SU-DHL-6 (cell line): ENCODE results near the gene TMED8.

ENCODE experiments used
- H2AFZ ChIP-seq: fragments of 200-600 bp; sonication (generic); 2 replicates; pipeline ENCODE4 v1.6.1; 2014; ENCODE audit warnings: low read depth, mild to moderate bottlenecking, moderate library complexity, mixed read lengths, antibody characterized with exemption, low read length; ENCODE audit not compliant: severe bottlenecking
- H3F3A ChIP-seq: fragments of 200-600 bp; shearing (Covaris generic); 2 replicates; pipeline ENCODE4 v1.6.0; 2016; ENCODE audit warnings: antibody characterized with exemption, mild to moderate bottlenecking; ENCODE audit not compliant: insufficient read depth
- H3K27ac ChIP-seq: fragments of 200-600 bp; sonication (generic); 2 replicates; pipeline ENCODE4 v1.5.1; 2016; ENCODE audit warnings: low read depth, mild to moderate bottlenecking, low read length, moderate library complexity, mixed read lengths
- H3K27me3 ChIP-seq: fragments of 200-600 bp; sonication (generic), shearing (Covaris generic); 2 replicates; pipeline ENCODE4 v1.6.0; 2014; ENCODE audit warnings: mild to moderate bottlenecking, low read length
- H3K36me3 ChIP-seq: fragments of 200-600 bp; sonication (generic); 2 replicates; pipeline ENCODE4 v1.6.1; 2014; ENCODE audit warnings: mild to moderate bottlenecking, low read length, mixed read lengths
- H3K4me2 ChIP-seq: fragments of 300-600, 200-600 bp; shearing (Covaris generic), sonication (generic); 2 replicates; pipeline ENCODE4 v1.6.0; 2014; ENCODE audit warnings: low read length, low read depth, mild to moderate bottlenecking; ENCODE audit not compliant: poor library complexity, severe bottlenecking
- H3K4me3 ChIP-seq: fragments of 200-600 bp; sonication (generic); 2 replicates; pipeline ENCODE4 v1.5.1; 2014; ENCODE audit warnings: antibody characterized with exemption, low read length, mild to moderate bottlenecking, mixed read lengths; ENCODE audit not compliant: insufficient read depth, poor library complexity, severe bottlenecking
- H3K79me2 ChIP-seq: fragments of 200-600 bp; sonication (generic); 2 replicates; pipeline ENCODE4 v1.6.1; 2014; ENCODE audit warnings: mild to moderate bottlenecking, low read length, moderate library complexity; ENCODE audit not compliant: insufficient read depth
- H3K9ac ChIP-seq: fragments of 200-600 bp; sonication (generic); 2 replicates; pipeline ENCODE4 v1.7.0; 2014; ENCODE audit warnings: mild to moderate bottlenecking, low read length
- H3K9me2 ChIP-seq: fragments of 200-600 bp; sonication (generic); replicated peaks from 2 replicates; pipeline ENCODE4 v1.6.1; 2014; ENCODE audit warnings: low read length; ENCODE audit not compliant: insufficient read depth
- H3K9me3 ChIP-seq: fragments of 200-600 bp; sonication (generic); 2 replicates; pipeline ENCODE4 v1.6.1; 2014; ENCODE audit warnings: low read length, mixed read lengths; ENCODE audit not compliant: insufficient read depth
- H4K20me1 ChIP-seq: fragments of 200-600 bp; sonication (generic); 2 replicates; pipeline ENCODE4 v1.6.1; 2014; ENCODE audit warnings: low read depth, mild to moderate bottlenecking, antibody characterized with exemption, low read length, moderate library complexity, mixed read lengths
- CTCF ChIP-seq: fragments of 200-600 bp; sonication (generic); IDR thresholded peaks from one replicate; pipeline ENCODE4 v1.5.1; 2017; ENCODE audit warnings: antibody characterized with exemption, mild to moderate bottlenecking, low read length, moderate library complexity; ENCODE audit not compliant: insufficient read depth, poor library complexity, severe bottlenecking
- EZH2phosphoT487 ChIP-seq: fragments of 200-600 bp; sonication (generic), shearing (Covaris generic); conservative IDR thresholded peaks from 2 replicates; pipeline ENCODE4 v1.6.1; 2018; ENCODE audit warnings: mild to moderate bottlenecking, antibody characterized with exemption, low read length, moderate library complexity, mixed read lengths

Gene TMED8

GRCh38 chr14:77322951-77323350 lies 53.9 kb downstream of the TMED8 start:
- Histone ChIP-seq H3K27ac (no peak overlapping the region; the same call in 1 of the 2 replicates), H3K9ac (0 out of 2 replicates have a peak overlapping the region, but pooled peaks have one; percentile 67), H3K4me3 (no peak overlapping the region), H3K27me3 (no peaks in the 10 kb centered on the region), H4K20me1 (no peaks in the 10 kb centered on the region), H2AFZ (no peak overlapping the region), H3K36me3 (no peaks in the 10 kb centered on the region), H3K9me3 (no peaks in the 10 kb centered on the region), H3K9me2 (no peaks in the 10 kb centered on the region), H3K4me2 (peak overlapping the region; percentile 89), H3K79me2 (peaks cover 6% of the 10 kb centered on the region; the same call in 1 of the 2 replicates), H3F3A (no peaks in the 10 kb centered on the region)
- TF ChIP-seq EZH2phosphoT487, result no peak
- TF ChIP-seq CTCF, result no peak

DNA sequence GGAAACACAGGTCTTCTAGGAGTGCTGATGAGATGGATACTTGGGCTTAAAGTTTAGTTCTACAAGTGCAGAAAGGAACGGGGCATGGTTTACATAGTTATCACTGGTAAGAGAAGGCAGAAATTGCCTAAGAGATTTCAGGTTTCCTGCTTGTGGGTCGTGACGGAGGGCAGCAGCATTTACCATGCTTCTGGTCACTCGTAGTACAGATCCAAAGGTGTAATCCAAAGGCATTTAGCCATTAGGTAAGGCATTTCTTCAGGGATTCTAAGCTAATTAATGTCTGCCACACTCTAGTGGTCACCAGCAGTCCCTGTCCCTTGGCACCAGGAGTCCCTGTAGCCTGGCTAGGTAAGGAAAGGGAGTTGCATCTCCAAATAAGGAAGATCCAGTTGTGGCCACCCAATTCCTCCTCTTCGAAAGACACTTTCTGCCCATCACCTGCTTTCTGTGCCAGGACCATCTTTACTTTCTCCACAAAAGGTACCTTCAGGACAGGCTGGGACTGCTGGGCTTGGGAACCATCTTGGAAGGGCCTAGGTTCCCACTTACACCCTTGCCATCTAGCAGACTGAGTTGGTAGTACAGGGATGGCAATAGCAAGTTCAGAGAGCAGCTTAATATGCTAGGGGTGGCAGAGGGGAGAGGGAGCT lies 54.5 kb downstream of the TMED8 start:
- H3K9ac ChIP-seq, result peak overlapping the region; percentile 67
- H3K4me3 ChIP-seq, result peak overlapping the region; percentile 74
- peak overlapping the region; percentile 88 for H3K27ac ChIP-seq
- no peaks in the 10 kb centered on the region for H3K9me3 ChIP-seq
- peak overlapping the region; percentile 89 for H3K4me2 ChIP-seq
- H3F3A ChIP-seq, result no peaks in the 10 kb centered on the region
- H4K20me1 ChIP-seq, result no peaks in the 10 kb centered on the region
- H3K9me2 ChIP-seq, result no peaks in the 10 kb centered on the region
- no peaks in the 10 kb centered on the region for H3K36me3 ChIP-seq
- no peaks in the 10 kb centered on the region for H3K27me3 ChIP-seq
- H2AFZ ChIP-seq, result peak overlapping the region; percentile 7
- peaks cover 6% of the 10 kb centered on the region; the same call in 1 of the 2 replicates for H3K79me2 ChIP-seq
- TF ChIP-seq EZH2phosphoT487 (no peak), CTCF (no peak)

GRCh38 chr14:77320238-77320935 lies 56.5 kb downstream of the TMED8 start, which contains the start of gene POMT2:
Gene POMT2, minus strand, starts transcription at chr14:77320883. Its CDS starts 202 bp downstream, at chr14:77320681.
- Histone ChIP-seq H3K4me3 (peak within 1 kb of the TSS; percentile 74), H3K9me2 (no peaks in the 10 kb centered on the region), H3K79me2 (peaks cover 6% of the 10 kb centered on the region; the same call in 1 of the 2 replicates), H3F3A (no peaks in the 10 kb centered on the region), H2AFZ (peak within 1 kb of the TSS; percentile 74), H3K9me3 (no peaks in the 10 kb centered on the region), H3K27ac (peak within 1 kb of the TSS; percentile 88), H3K4me2 (peak within 1 kb of the TSS; percentile 89), H3K9ac (peak within 1 kb of the TSS; percentile 67), H3K36me3 (no peaks in the 10 kb centered on the region), H3K27me3 (no peaks in the 10 kb centered on the region), H4K20me1 (no peaks in the 10 kb centered on the region)
- TF ChIP-seq CTCF, result peak; percentile 37
- no peak for TF ChIP-seq EZH2phosphoT487
